Fibroblast of pulmonary artery (primary cell): ENCODE measurements around the gene BTG4.

Source experiments
- DNase-seq: peaks from one replicate; pipeline ENCODE4 v3.0.0-alpha.2; 2010; ENCODE audit warnings: low read depth
- H3K4me3 ChIP-seq: replicated peaks from 2 replicates; pipeline ENCODE4 v1.5.1; 2011; ENCODE audit warnings: low read depth, mild to moderate bottlenecking, control low read depth, low read length, moderate library complexity
- CTCF ChIP-seq: IDR thresholded peaks from 2 replicates; pipeline ENCODE4 v1.5.1; 2011; ENCODE audit warnings: mild to moderate bottlenecking, control low read depth, low read length, inconsistent platforms; ENCODE audit errors: missing control alignments

The BTG4 gene

GRCh38 chr11:111555255-111555654 lies 43.1 kb upstream of the BTG4 start:
- no peak overlapping the region for H3K4me3 ChIP-seq
- no peak for DNase-seq
- TF ChIP-seq CTCF: no peak

DNA sequence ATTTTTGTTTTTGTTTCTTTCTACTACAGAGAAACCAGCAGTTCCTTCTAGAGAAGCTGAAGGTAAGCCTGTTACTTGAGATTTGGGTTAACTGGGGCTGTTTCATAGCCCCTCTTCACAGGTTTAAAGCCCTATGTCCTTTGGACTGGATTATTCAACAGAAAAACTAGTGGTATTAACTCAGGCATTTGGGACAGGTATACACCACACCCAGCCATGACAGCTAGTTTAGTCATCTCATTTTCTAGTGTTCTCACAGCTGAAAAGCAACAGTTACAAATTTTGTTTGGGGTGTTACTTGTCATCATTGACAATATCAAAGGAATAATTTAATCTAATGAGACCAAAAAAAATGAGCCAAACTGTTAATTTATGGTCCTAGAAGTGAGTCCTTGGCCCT lies 42.3 kb upstream of the BTG4 start:
- TF ChIP-seq CTCF: no peak
- no peak for DNase-seq
- H3K4me3 ChIP-seq: no peak overlapping the region

GRCh38 chr11:111550258-111550657 lies 38.1 kb upstream of the BTG4 start:
- DNase-seq: no peak
- no peak for TF ChIP-seq CTCF
- H3K4me3 ChIP-seq: no peak overlapping the region

DNA sequence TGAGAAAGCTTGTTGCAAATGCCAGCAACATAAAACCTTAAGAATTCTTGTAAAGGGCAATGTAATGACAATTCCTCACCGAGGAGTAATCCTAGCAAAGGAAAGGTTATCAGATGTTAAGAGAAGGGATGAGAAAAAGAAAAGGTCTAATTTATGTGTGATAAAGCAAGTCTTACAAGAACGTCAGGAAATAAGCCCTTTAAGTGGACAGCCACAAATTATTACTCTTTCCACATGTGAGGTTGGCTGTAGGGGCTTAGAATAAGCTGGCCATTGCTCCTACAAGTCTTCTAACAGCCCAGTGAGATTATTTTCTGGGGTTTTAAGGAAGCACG lies 37.6 kb upstream of the BTG4 start:
- no peak for TF ChIP-seq CTCF
- no peak overlapping the region for H3K4me3 ChIP-seq
- DNase-seq: no peak

- no peak for TF ChIP-seq CTCF
- H3K4me3 ChIP-seq: no peak overlapping the region
Measured at GRCh38 chr11:111549196-111549868, 37.1 kb upstream of the BTG4 start.

GRCh38 chr11:111548525-111548924 lies 36.3 kb upstream of the BTG4 start:
- DNase-seq: no peak
- H3K4me3 ChIP-seq: no peak overlapping the region
- TF ChIP-seq CTCF: no peak

More at GRCh38 chr11:111549196-111549868, 37.1 kb upstream of the BTG4 start:
- no peak for DNase-seq

DNA sequence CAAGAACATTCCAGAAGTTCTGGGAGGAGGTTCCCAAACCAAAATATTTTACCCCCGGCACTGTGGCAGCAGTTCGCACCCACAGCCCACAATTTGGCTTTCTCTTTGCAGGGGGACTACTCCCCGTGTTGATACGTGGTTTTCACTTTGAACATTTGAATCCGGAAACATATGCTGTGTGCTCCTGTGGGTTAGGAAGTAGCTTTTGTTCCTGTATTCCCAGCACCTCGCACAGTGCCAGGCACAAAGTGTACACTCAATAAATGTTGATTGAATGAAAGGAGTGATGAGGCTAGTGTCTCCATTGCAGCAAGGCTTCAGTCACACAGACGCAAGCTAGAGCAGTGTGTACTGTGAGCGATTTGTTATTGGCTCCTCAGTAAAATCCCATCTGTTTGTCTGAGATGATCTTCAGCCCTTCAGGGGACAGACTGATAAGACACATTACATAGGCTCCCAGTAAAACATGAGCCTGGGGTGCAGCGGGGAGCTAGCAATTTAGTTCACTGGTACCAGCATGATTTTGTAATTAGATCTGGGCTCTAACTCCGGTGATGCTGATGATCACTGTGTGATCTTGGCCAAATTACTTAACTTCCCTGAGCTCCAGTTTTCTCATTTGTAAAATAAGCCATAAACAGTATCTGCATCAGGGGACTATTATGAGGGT lies 30.6 kb upstream of the BTG4 start:
- TF ChIP-seq CTCF: no peak
- DNase-seq: no peak

More for the DNA sequence above, 30.6 kb upstream of the BTG4 start:
- H3K4me3 ChIP-seq: no peak overlapping the region
